OCI-M1 (cell line): ENCODE data around the gene GNG13.
"Not testable (repeated sequence)": the region's sequence is repeated elsewhere in the genome, so short reads cannot be mapped to it uniquely, and the experiment has no call there.

Source experiments
- DNase-seq: peaks from one replicate; lab custom pipeline; 2025; lab: John Stamatoyannopoulos, UW

Gene GNG13

DNA sequence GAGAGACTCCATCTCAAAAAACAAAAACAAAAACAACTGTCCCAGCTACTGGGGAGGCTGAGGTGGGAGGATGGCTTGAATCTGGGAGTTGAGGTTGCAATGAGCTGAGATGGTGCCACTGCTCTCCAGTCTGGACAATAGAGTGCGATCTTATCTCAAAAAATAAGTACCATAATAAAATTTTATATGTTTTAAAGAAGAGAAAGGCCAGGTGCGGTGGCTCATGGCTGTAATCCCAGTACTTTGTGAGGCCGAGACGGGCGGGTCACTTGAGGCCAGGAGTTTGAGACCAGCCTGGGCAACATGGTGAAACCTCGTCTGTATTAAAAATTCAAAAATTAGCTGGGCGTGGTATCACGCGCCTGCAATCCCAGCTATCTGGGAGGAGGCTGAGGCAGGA is 23.7 kb downstream of the GNG13 start:
- no peak for DNase-seq

- DNase-seq = not testable (repeated sequence)
These were observed 24.2 kb downstream of the GNG13 start for GRCh38 chr16:776298-776697.

GRCh38 chr16:775236-775796 is 25.2 kb downstream of the GNG13 start:
- no peak for DNase-seq

DNA sequence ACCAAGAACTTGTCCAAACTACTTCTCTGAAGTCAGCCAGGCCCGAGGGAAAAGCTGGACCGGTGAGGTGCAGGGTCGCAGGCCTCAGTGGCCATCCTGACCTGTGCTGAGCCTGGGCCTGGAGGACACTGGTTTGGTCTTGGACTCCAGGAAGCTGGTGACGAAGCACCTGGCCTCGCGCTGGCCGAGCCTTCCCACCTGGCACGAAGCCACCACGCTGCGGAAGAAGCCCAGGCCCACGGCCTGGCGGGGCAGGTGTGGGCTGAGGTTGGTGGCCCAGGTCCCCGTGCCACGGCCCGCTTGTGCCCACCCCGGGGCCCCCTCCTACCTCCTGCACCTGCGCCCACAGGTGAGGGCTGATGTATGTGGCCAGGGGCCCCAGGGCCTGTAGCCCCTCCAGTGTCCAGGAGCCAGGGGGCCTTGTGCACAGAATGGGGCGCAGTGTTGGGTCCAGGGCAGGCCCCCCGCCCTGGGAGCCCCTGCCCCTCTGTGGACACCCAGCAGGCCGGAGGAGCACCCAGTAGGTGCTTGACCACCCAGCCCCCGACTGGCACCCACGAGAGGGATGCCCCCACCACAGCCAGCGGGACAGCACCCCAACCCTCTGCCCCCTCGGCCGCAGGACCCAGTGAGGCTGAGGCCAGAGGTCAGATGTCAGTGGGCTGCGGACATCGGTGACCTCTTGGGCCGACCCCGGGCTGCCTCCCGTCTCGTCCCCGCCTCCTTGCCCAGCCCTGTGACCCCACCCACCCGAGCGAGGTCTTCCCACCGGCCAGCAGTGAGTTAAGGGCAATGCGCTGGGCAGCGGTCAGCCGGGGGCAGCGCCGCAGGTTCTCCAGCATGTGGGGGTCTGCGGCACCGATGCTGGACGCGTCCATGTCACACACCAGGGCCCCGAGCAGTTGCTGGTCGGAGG is 26.2 kb downstream of the GNG13 start:
- DNase-seq = no peak

DNA sequence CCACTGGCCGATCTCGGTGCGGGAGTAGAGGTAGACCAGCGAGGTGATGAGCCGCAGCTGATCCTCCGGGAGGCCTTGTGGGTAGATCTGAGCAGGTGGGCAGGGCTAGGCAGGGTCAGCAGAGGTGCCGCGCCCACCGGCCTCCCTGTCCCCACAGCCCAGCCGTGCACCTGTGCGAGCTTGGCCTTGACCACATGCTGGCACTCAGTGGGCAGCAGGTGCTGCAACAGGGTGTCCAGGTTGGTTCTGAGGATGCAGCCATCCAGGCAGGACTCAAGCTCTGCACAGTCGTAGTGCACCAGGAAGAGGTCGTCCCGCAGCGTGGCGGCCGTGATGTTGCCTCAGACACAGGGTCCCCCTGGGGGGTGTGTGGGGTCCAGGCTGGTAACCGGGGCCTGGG is 27.6 kb downstream of the GNG13 start:
- DNase-seq = no peak

- DNase-seq = no peak
These were observed 30.1 kb downstream of the GNG13 start for GRCh38 chr16:770411-770810.

DNA sequence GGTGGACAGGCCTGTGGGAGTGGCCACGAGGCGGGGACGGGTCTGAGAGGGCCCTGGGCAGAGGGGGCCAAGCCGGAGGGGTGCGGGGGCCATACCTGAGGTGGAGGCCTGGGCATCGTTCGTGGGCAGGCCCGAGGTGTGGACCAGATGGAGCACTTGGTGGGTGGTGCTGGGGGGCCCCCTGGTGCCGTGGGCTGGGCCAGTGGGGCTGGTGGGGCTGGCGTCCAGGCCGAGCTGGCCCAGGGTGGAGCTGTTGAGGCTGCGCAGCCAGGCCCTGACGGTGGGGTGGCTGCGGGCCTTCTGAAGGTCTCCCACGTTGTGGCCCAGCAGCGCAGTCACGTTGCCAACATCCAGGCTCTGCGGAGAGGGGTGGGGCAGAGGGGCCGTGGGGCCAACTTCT is 30.6 kb downstream of the GNG13 start:
- DNase-seq = no peak

GRCh38 chr16:769184-769784 is 31.2 kb downstream of the GNG13 start:
- no peak for DNase-seq

DNA sequence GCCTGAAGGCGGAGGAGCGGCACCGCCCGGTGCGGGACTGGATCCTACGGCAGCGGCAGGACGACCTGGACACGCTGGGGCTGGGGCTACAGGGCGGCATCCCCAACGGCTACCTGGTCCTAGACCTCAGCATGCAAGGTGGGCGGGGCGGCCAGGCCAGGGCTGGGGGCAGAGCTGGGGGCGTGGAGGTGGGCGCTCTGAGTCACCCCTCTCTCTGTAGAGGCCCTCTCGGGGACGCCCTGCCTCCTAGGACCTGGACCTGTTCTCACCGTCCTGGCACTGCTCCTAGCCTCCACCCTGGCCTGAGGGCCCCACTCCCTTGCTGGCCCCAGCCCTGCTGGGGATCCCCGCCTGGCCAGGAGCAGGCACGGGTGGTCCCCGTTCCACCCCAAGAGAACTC is 32.1 kb downstream of the GNG13 start:
- no peak for DNase-seq

GRCh38 chr16:767743-768235 is 32.7 kb downstream of the GNG13 start:
- no peak for DNase-seq

- no peak for DNase-seq
These were observed 33.5 kb downstream of the GNG13 start for GRCh38 chr16:766820-767640.

GRCh38 chr16:766008-766819 is 34.3 kb downstream of the GNG13 start:
- no peak for DNase-seq

- DNase-seq = no peak
These were observed 35.1 kb downstream of the GNG13 start for GRCh38 chr16:765488-765865.

- DNase-seq = no peak
These were observed 35.6 kb downstream of the GNG13 start for GRCh38 chr16:764848-765487.

GRCh38 chr16:764184-764750 is 36.3 kb downstream of the GNG13 start:
- DNase-seq = no peak

GRCh38 chr16:763369-764183 is 37.0 kb downstream of the GNG13 start:
- DNase-seq = no peak

- no peak for DNase-seq
These were observed 37.8 kb downstream of the GNG13 start for GRCh38 chr16:762595-763268.

DNA sequence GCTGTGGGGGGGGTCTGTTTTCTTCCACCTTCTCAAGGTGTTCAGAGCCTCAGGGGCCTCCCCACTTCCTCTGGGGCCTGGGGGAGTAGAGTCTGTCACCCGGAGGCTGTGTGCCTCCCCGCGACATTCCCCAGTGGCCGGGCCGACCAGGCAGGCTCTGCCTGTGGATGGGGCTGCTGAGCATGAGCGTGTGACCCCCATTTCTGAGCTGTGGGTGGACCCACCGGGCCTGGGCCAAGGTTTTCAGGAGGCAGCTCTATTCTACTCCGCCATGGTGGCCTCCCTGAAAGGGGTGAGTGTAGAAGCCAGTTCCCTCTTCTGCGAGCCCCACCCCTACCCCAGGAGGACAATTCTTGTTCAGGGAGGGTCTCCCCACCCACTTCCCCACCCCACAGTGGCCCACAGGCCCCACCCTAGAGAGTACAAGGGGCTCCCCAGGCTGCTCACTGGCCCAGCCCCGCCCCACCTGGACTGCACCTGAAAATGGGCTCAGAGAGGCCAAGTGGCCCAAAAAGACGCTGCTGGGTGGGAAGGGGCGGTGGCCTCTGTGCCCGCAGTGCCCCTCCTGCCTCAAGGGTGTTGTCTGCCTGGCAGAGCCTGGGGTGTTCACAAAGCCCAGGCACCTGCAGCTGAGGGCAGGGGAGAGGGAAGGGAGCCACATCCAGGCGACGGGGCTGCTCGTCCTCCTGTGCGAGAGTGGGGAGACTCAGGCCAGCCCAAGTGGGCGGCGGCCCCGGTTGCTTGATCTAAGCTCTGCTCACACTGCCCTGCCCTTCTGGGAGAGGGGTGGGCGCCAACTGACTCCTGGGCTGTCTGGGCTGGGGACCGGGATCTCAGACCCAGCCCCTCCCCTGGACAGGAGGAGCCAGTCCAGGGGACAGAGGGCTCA is 38.7 kb downstream of the GNG13 start:
- no peak for DNase-seq
